ENCODE data around the gene TSNAXIP1. TPM values are rescaled to one million over a fixed set of nuclear protein-coding genes. Genes with fewer than 3 reads are reported as not detected.

TSNAXIP1 gene
- total and polyA plus RNA-seq, 8 donors = 0.52 to 7.1 (median 6.2) TPM

DNA sequence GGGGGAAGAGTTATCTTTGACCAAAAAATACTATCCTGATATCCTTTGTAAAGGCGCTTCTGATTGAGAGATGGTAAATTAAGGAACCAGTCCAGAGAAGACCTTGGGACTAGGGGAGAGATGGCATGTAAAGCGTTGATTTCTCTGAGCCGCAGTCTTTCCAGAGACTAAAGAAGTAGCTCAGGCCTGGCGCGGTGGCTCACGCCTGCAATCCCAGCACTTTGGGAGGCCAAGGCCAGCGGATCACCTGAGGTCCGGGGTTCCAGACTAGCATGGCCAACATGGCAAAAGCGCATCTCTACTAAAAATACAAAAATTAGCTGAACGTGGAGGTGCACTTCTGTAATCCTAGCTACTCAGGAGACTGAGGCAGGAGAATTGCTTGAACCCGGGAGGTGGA, 41.4 kb downstream of the TSNAXIP1 start:
- DNase-seq = no peak
- Histone ChIP-seq H3K4me1 (peaks cover 40 to 56% of the 10 kb centered on the region in 2 donors), H3K9me3 (no peaks in the 10 kb centered on the region), H3K36me3 (peaks cover 0 to 5% of the 10 kb centered on the region in 2 donors), H3K27ac (peak overlapping the region in 1 of 2 donors; percentile 95), H3K27me3 (no peaks in the 10 kb centered on the region), H3K4me3 (peak overlapping the region; percentile 98)
- TF ChIP-seq, protein P1, sequence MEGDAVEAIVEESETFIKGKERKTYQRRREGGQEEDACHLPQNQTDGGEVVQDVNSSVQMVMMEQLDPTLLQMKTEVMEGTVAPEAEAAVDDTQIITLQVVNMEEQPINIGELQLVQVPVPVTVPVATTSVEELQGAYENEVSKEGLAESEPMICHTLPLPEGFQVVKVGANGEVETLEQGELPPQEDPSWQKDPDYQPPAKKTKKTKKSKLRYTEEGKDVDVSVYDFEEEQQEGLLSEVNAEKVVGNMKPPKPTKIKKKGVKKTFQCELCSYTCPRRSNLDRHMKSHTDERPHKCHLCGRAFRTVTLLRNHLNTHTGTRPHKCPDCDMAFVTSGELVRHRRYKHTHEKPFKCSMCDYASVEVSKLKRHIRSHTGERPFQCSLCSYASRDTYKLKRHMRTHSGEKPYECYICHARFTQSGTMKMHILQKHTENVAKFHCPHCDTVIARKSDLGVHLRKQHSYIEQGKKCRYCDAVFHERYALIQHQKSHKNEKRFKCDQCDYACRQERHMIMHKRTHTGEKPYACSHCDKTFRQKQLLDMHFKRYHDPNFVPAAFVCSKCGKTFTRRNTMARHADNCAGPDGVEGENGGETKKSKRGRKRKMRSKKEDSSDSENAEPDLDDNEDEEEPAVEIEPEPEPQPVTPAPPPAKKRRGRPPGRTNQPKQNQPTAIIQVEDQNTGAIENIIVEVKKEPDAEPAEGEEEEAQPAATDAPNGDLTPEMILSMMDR (IDR thresholded peaks at IDR 0.05) = no peak
- intact Hi-C loops (cut with DNase I) = no loop called here
- ATAC-seq = no peak

DNA sequence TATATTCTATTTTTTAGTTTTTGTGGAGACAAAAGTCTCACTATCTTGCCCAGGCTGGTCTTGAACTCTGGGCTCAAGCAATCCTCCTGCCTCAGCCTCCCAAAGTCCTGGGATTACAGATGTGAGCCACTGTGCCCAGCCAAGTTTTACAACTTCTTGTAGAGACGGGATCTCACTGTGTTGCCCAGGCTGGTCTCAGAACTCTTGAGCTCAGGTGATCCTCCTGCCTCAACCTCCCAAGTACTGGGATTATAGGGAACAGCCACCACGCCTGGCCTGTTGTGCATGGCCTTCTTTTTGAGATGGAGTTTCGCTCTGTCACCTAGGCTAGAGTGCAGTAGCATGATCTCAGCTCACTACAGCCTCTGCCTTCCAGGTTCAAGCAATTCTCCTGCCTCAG, 47.0 kb downstream of the TSNAXIP1 start:
- no peak for DNase-seq
- Histone ChIP-seq H3K4me3 (no peak overlapping the region), H3K9me3 (no peaks in the 10 kb centered on the region), H3K27me3 (no peaks in the 10 kb centered on the region), H3K4me1 (peaks cover 12 to 28% of the 10 kb centered on the region in 2 donors), H3K27ac (no peak overlapping the region), H3K36me3 (peaks cover 0 to 5% of the 10 kb centered on the region in 2 donors)
- intact Hi-C loops (cut with DNase I) = no loop called here
- ATAC-seq = no peak
- TF ChIP-seq, protein P1 (IDR thresholded peaks at IDR 0.05) = no peak

DNA sequence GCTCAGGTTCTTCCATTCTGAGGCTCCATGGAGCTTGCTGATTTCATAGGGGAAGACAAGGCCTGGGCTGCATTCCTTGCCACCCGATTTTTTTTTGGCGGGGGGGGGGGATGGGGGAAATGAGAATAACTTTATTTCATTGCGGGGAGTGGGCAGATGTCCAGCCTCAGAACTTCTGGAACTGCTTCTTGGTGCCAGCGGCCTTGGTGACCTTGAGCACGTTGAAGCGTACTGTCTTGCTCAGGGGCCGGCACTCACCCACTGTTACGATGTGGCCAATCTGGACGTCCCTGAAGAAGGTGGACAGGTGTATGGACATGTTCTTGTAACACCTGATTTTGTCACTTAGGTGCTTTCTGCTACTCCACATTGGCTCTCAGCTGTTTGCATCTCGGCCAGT, 49.1 kb downstream of the TSNAXIP1 start:
- Histone ChIP-seq H3K4me3 (no peak overlapping the region), H3K4me1 (peaks cover 12 to 31% of the 10 kb centered on the region in 2 donors), H3K36me3 (peaks cover 0 to 11% of the 10 kb centered on the region in 2 donors), H3K9me3 (no peaks in the 10 kb centered on the region), H3K27me3 (no peaks in the 10 kb centered on the region), H3K27ac (no peak overlapping the region)
- ATAC-seq (no peak), DNase-seq (no peak)
- TF ChIP-seq, protein P1 (IDR thresholded peaks at IDR 0.05) = no peak
- intact Hi-C loops (cut with DNase I) = no loop called here

DNA sequence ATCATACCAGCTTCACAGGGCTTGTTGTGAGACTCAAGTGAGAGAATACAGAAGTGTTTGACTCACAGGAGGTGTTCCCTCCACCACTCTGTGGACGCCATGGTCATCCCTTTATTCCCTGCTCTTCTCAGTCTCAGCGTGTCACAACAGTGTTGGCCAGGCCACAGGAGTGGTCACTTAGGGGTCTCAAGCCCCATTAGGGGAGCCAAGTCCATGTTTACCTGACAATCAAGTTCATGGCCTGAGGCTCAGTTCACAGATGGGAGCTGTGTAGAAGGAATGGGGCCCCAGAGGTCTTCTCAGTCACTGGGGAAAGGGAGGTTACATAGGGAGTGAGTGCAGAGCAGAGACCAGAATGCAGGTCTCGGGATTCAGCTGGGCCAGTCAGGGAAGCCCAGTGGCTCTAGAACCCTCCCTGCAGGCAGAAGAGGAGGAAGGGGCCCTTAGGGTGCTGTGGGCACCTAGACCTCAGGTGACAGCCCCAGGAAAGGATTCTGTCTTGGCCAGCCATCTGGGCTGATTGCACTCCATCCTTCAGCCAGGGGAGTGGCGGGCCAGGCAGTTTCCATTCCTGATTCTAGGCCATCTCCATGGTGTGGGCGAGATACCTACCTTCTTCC, 50.3 kb downstream of the TSNAXIP1 start:
- H3K36me3 ChIP-seq = peaks cover 0 to 12% of the 10 kb centered on the region in 2 donors
- H3K4me1 ChIP-seq = peaks cover 12 to 38% of the 10 kb centered on the region in 2 donors
- H3K9me3 ChIP-seq = no peaks in the 10 kb centered on the region
- TF ChIP-seq, protein P1 (IDR thresholded peaks at IDR 0.05) = no peak
- ATAC-seq (peak; percentile 19), DNase-seq (no peak)
- no peaks in the 10 kb centered on the region for H3K27me3 ChIP-seq
- H3K27ac ChIP-seq = peak overlapping the region; percentile 23 to 84
- no peak overlapping the region for H3K4me3 ChIP-seq
- intact Hi-C loops (cut with DNase I) = no loop called here

DNA sequence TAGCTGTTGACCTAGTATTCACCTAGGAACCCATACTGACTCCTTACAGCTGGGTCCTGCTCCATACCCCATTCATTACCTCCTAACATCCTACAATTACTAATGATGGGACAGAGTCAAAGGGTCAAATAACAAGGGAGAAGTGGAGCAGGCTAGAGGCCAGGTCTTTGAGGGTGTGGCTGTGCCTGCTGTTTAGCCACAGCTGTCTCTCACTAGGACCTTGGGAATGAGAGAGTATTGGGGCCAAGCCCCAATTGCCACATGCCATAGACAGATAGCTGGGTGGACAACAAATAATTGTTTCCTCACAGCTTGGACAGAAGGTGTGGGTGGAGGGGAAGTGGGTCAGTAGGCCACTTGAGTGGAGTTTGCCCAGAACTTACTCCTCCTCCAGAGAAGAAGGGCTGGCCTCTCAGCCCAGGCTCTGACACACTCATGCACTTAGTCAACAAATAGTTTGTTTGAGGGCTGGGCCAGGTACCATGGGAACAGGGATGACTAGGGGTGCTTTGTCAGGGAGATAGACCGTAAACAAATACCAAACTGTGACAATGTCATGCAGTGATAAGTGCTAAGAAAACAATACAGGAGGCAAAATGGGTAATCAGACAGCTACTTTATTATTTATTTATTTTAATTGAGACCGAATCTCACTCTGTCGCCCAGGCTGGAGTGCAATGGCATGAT, 51.0 kb downstream of the TSNAXIP1 start:
- H3K36me3 ChIP-seq = peaks cover 0 to 10% of the 10 kb centered on the region in 2 donors
- H3K27me3 ChIP-seq = no peaks in the 10 kb centered on the region
- DNase-seq (peak in 2 of 4 donors; percentile 72 to 85), ATAC-seq (peak; percentile 94)
- H3K4me1 ChIP-seq = peaks cover 12 to 38% of the 10 kb centered on the region in 2 donors
- no peaks in the 10 kb centered on the region for H3K9me3 ChIP-seq
- TF ChIP-seq, protein P1 (IDR thresholded peaks at IDR 0.05) = no peak
- intact Hi-C loops (cut with DNase I) = no loop called here
- H3K27ac ChIP-seq = peak overlapping the region; percentile 77 to 84
- H3K4me3 ChIP-seq = no peak overlapping the region

Data from left lung (tissue), 10 donors.